ENCODE results near the gene TMEM205. TPM values are rescaled to one million over a fixed set of nuclear protein-coding genes. Genes with fewer than 3 reads are reported as not detected.

Gene TMEM205
- total and polyA plus RNA-seq, 2 of the 13 experiments (the other 11 are each of a cell fraction or from before 2014, with no cell fraction given) = 45.5 to 98.7 TPM

- no peak for TF ChIP-seq RNF219 (CRISPR knock-in tag; IDR thresholded peaks at IDR 0.05)
- TF ChIP-seq TBX2 (CRISPR knock-in tag; IDR thresholded peaks at IDR 0.05; ENCODE audit: borderline replicate concordance) = peak; percentile 57; the same call in 1 of the 2 replicates
- TF ChIP-seq GMEB2 (CRISPR knock-in tag; IDR thresholded peaks at IDR 0.05; ENCODE audit: low read depth) = no peak
- TF ChIP-seq ZNF7 (CRISPR knock-in tag; IDR thresholded peaks at IDR 0.05) = no peak
- no peak for TF ChIP-seq MLLT10 (CRISPR knock-in tag; IDR thresholded peaks at IDR 0.05)
- TF ChIP-seq TBX3 (IDR thresholded peaks at IDR 0.05; ENCODE audit: borderline replicate concordance) = no peak
- peak; percentile 72; the same call in 1 of the 2 replicates for TF ChIP-seq KLF6 (CRISPR knock-in tag; IDR thresholded peaks at IDR 0.05)
- TF ChIP-seq RAD51 (IDR thresholded peaks at IDR 0.05; ENCODE audit: borderline replicate concordance) = no peak
- no peak for TF ChIP-seq PHB2 (IDR thresholded peaks at IDR 0.05; ENCODE audit: partially characterized antibody)
- peak; percentile 88 for TF ChIP-seq ETV5 (CRISPR knock-in tag; IDR thresholded peaks at IDR 0.05; ENCODE audit: borderline replicate concordance)
- TF ChIP-seq EED (CRISPR knock-in tag; IDR thresholded peaks at IDR 0.05) = no peak
- no peak for TF ChIP-seq ZNF761 (CRISPR knock-in tag; conservative IDR thresholded peaks at IDR 0.05)
- TF ChIP-seq ZSCAN20 (CRISPR knock-in tag; IDR thresholded peaks at IDR 0.05; ENCODE audit: borderline replicate concordance) = no peak
- no peak for TF ChIP-seq TAF15 (IDR thresholded peaks at IDR 0.05; ENCODE audit: low read depth, low read length, poor library complexity, severe bottlenecking)
- no peak for TF ChIP-seq EZH2 (conservative IDR thresholded peaks at IDR 0.05; ENCODE audit: low read depth, low read length)
- TF ChIP-seq ZNF343 (CRISPR knock-in tag; IDR thresholded peaks at IDR 0.05) = no peak
- TF ChIP-seq CBFB (CRISPR knock-in tag; IDR thresholded peaks at IDR 0.05) = peak; percentile 60; the same call in 1 of the 2 replicates
- TF ChIP-seq ZNF775 (CRISPR knock-in tag; IDR thresholded peaks at IDR 0.05; ENCODE audit: borderline replicate concordance) = no peak
- no peak for TF ChIP-seq TRIM24 (CRISPR knock-in tag; IDR thresholded peaks at IDR 0.05)
- TF ChIP-seq MTA3 (CRISPR knock-in tag; IDR thresholded peaks at IDR 0.05) = no peak
- TF ChIP-seq CSRNP1 (CRISPR knock-in tag; IDR thresholded peaks at IDR 0.05) = 0 out of 2 replicates have a peak, but pooled peaks have one; percentile 38
- no peak for TF ChIP-seq PCBP1 (IDR thresholded peaks at IDR 0.05; ENCODE audit: borderline replicate concordance, low read depth, low read length)
- no peak for TF ChIP-seq TMF1 (CRISPR knock-in tag; IDR thresholded peaks at IDR 0.05; ENCODE audit: low read depth)
- TF ChIP-seq MZF1 (CRISPR knock-in tag; IDR thresholded peaks at IDR 0.05; ENCODE audit: borderline replicate concordance) = no peak
- no peak for TF ChIP-seq ARNTL (CRISPR knock-in tag; IDR thresholded peaks at IDR 0.05)
- TF ChIP-seq GABPB1 (CRISPR knock-in tag; IDR thresholded peaks at IDR 0.05) = peak; percentile 64
Observed at GRCh38 chr19:11324079-11324661, 21.9 kb downstream of the TMEM205 start (continued).
